Measurements from ENCODE around the gene COLQ.
"Not testable (repeated sequence)": the region's sequence is repeated elsewhere in the genome, so short reads cannot be mapped to it uniquely, and the experiment has no call there.

Gene COLQ

DNA sequence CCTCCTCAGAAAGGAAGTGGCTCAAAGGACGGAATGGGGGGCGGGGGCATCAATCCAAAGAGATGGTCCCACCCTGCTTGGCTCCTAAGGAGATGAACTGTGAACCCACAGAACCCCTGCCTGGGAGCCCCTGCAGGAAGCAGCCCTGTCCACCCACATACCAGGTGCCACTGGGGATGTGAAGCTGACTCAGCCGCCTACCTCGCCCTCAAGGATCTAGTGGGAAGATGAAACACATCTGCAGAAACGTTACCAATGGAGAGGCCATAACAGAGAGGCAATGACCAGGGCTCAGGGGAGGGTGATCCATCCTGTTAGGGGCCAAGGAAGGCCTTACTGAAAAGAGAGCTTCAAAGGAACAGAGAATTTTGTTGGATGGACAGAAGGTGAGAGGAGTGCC is 59.1 kb downstream of the COLQ start:
- Histone ChIP-seq H3K4me3 (IDR thresholded peaks at IDR 0.05; ENCODE audit: insufficient read depth, low read depth, low read length) (no peak overlapping the region), H3K27ac (no peak overlapping the region), H3K27me3 (ENCODE audit: insufficient read depth, low read depth) (no peaks in the 10 kb centered on the region), H3K4me1 (ENCODE audit: low read depth, poor library complexity, severe bottlenecking) (peaks cover 25% of the 10 kb centered on the region), H3K36me3 (ENCODE audit: insufficient read depth) (no peaks in the 10 kb centered on the region), H3K9ac (no peak overlapping the region), H3K4me2 (no peak overlapping the region), H3K79me2 (ENCODE audit: insufficient read depth, low read depth) (no peaks in the 10 kb centered on the region), H4K20me1 (ENCODE audit: insufficient read depth) (no peaks in the 10 kb centered on the region), H2AFZ (ENCODE audit: low read depth) (no peak overlapping the region)
- TF ChIP-seq, protein P1, sequence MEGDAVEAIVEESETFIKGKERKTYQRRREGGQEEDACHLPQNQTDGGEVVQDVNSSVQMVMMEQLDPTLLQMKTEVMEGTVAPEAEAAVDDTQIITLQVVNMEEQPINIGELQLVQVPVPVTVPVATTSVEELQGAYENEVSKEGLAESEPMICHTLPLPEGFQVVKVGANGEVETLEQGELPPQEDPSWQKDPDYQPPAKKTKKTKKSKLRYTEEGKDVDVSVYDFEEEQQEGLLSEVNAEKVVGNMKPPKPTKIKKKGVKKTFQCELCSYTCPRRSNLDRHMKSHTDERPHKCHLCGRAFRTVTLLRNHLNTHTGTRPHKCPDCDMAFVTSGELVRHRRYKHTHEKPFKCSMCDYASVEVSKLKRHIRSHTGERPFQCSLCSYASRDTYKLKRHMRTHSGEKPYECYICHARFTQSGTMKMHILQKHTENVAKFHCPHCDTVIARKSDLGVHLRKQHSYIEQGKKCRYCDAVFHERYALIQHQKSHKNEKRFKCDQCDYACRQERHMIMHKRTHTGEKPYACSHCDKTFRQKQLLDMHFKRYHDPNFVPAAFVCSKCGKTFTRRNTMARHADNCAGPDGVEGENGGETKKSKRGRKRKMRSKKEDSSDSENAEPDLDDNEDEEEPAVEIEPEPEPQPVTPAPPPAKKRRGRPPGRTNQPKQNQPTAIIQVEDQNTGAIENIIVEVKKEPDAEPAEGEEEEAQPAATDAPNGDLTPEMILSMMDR (conservative IDR thresholded peaks at IDR 0.05; ENCODE audit: low read depth, low read length) = no peak

DNA sequence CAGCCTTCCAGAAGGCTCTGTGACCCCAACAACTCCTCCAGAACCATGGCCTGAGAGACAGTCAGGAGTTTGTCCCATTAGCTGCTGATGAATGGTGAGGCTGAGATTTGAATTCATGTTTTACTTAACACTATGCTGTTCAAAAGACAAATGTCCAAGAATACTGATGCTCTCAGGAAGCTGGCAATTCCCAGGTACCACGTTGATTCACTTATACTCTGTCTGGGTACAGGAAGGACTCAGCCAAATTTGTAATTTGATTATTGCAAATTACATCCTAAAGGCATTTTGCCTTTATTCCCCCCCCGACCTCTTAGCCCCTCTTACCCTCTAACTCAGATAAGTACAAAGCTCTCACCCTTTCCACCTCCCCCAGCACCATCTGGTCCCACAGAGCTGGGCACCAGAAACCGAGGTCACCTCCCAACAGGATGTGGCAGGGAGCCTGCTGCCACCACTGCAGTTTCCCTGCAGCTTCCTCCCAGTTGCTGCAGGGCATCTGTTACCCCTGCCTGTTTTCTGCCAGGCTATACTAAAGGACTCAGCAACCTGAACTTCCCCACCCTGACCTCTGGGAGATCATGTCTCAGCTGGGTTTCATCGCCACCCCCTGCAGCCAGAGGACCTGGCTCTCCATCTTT is 60.5 kb downstream of the COLQ start:
- Histone ChIP-seq H3K27me3 (ENCODE audit: insufficient read depth, low read depth) (no peaks in the 10 kb centered on the region), H2AFZ (ENCODE audit: low read depth) (no peak overlapping the region), H4K20me1 (ENCODE audit: insufficient read depth) (no peaks in the 10 kb centered on the region), H3K4me3 (IDR thresholded peaks at IDR 0.05; ENCODE audit: insufficient read depth, low read depth, low read length) (no peak overlapping the region), H3K4me1 (ENCODE audit: low read depth, poor library complexity, severe bottlenecking) (peaks cover 13% of the 10 kb centered on the region), H3K9ac (no peak overlapping the region), H3K36me3 (ENCODE audit: insufficient read depth) (no peaks in the 10 kb centered on the region), H3K27ac (no peak overlapping the region; the same call in 1 of the 2 replicates), H3K79me2 (ENCODE audit: insufficient read depth, low read depth) (no peaks in the 10 kb centered on the region), H3K4me2 (peak overlapping the region; percentile 21; the same call in 1 of the 2 replicates)
- TF ChIP-seq, protein P1 (conservative IDR thresholded peaks at IDR 0.05; ENCODE audit: low read depth, low read length) = no peak

GRCh38 chr3:15458212-15458780 is 63.2 kb downstream of the COLQ start:
- Histone ChIP-seq H3K27ac (no peak overlapping the region), H3K27me3 (ENCODE audit: insufficient read depth, low read depth) (no peaks in the 10 kb centered on the region), H3K4me3 (IDR thresholded peaks at IDR 0.05; ENCODE audit: insufficient read depth, low read depth, low read length) (no peak overlapping the region), H3K79me2 (ENCODE audit: insufficient read depth, low read depth) (no peaks in the 10 kb centered on the region), H3K9ac (no peak overlapping the region), H3K4me1 (ENCODE audit: low read depth, poor library complexity, severe bottlenecking) (peaks cover 13% of the 10 kb centered on the region), H3K4me2 (no peak overlapping the region), H3K36me3 (ENCODE audit: insufficient read depth) (no peaks in the 10 kb centered on the region), H4K20me1 (ENCODE audit: insufficient read depth) (no peaks in the 10 kb centered on the region), H2AFZ (ENCODE audit: low read depth) (no peak overlapping the region)
- TF ChIP-seq, protein P1 (conservative IDR thresholded peaks at IDR 0.05; ENCODE audit: low read depth, low read length) = no peak

- H3K27me3 ChIP-seq (ENCODE audit: insufficient read depth, low read depth); H3K4me3 ChIP-seq (IDR thresholded peaks at IDR 0.05; ENCODE audit: insufficient read depth, low read depth, low read length); H3K36me3 ChIP-seq (ENCODE audit: insufficient read depth); H3K79me2 ChIP-seq (ENCODE audit: insufficient read depth, low read depth); H3K9ac ChIP-seq; H2AFZ ChIP-seq (ENCODE audit: low read depth); H3K4me2 ChIP-seq; H4K20me1 ChIP-seq (ENCODE audit: insufficient read depth); H3K27ac ChIP-seq: not testable (repeated sequence)
- H3K4me1 ChIP-seq (ENCODE audit: low read depth, poor library complexity, severe bottlenecking) = peaks cover 13% of the 10 kb centered on the region
Measured at GRCh38 chr3:15456915-15457314, 64.6 kb downstream of the COLQ start.

DNA sequence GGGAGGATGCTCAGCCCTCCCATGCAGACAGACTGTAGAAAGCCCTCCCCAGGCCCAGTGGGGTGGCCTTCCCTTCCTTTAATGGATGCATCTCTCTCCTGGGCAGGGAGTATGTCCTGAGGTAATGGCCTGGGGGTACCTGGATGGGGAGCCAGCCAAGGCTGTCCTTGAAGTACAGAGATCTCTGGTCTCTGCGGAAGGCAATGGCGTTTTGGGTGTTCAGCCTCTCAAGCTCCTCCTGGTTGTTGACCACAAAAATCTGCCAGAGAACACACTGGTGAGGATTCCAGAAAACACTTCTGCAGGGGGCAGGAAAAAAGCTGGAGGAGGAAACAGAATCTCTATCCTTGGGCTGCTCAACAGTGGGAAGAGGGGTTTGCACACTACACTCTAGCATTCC is 65.2 kb downstream of the COLQ start:
- no peak overlapping the region for H3K9ac ChIP-seq
- no peaks in the 10 kb centered on the region for H3K27me3 ChIP-seq (ENCODE audit: insufficient read depth, low read depth)
- H4K20me1 ChIP-seq (ENCODE audit: insufficient read depth) = no peaks in the 10 kb centered on the region
- H3K27ac ChIP-seq = no peak overlapping the region
- peaks cover 10% of the 10 kb centered on the region for H3K4me1 ChIP-seq (ENCODE audit: low read depth, poor library complexity, severe bottlenecking)
- no peak overlapping the region for H3K4me2 ChIP-seq
- TF ChIP-seq, protein P1 (conservative IDR thresholded peaks at IDR 0.05; ENCODE audit: low read depth, low read length) = no peak
- no peaks in the 10 kb centered on the region for H3K79me2 ChIP-seq (ENCODE audit: insufficient read depth, low read depth)
- H2AFZ ChIP-seq (ENCODE audit: low read depth) = no peak overlapping the region
- H3K36me3 ChIP-seq (ENCODE audit: insufficient read depth) = no peaks in the 10 kb centered on the region
- no peak overlapping the region for H3K4me3 ChIP-seq (IDR thresholded peaks at IDR 0.05; ENCODE audit: insufficient read depth, low read depth, low read length)

Measured in KMS-11 (cell line).